IPS-15b (cell line): Measurements from ENCODE around the gene FBH1.
"Not testable (repeated sequence)": the region's sequence is repeated elsewhere in the genome, so short reads cannot be mapped to it uniquely, and the experiment has no call there.

ENCODE experiments used
- H3K27me3 ChIP-seq: one replicate; pipeline ENCODE4 v1.6.1; 2013; ENCODE audit warnings: low read length; ENCODE audit not compliant: control insufficient read depth, insufficient read depth
- H3K36me3 ChIP-seq: one replicate; pipeline ENCODE4 v1.6.1; 2013; ENCODE audit warnings: low read length; ENCODE audit not compliant: control insufficient read depth, insufficient read depth
- H3K4me1 ChIP-seq: one replicate; pipeline ENCODE4 v1.6.1; 2013; ENCODE audit warnings: mild to moderate bottlenecking, low read length; ENCODE audit not compliant: control insufficient read depth, insufficient read depth
- H3K4me3 ChIP-seq: one replicate; pipeline ENCODE4 v1.5.1; 2013; ENCODE audit warnings: low read depth, low read length
- H3K9ac ChIP-seq: one replicate; pipeline ENCODE4 v1.6.1; 2013; ENCODE audit warnings: low read depth, mild to moderate bottlenecking, low read length
- H3K9me3 ChIP-seq: one replicate; pipeline ENCODE4 v1.6.1; 2013; ENCODE audit warnings: mild to moderate bottlenecking, low read length; ENCODE audit not compliant: control insufficient read depth, insufficient read depth

The FBH1 gene

GRCh38 chr10:5896208-5897052, 6.4 kb downstream of the FBH1 start:
- peaks cover 3% of the 10 kb centered on the region for H3K4me1 ChIP-seq
- H3K36me3 ChIP-seq: peaks cover 4% of the 10 kb centered on the region
- H3K9me3 ChIP-seq: no peaks in the 10 kb centered on the region
- H3K4me3 ChIP-seq: no peak overlapping the region
- H3K27me3 ChIP-seq: no peaks in the 10 kb centered on the region
- no peak overlapping the region for H3K9ac ChIP-seq

- Histone ChIP-seq H3K27me3 (no peaks in the 10 kb centered on the region), H3K9ac (no peak overlapping the region), H3K4me1 (peaks cover 3% of the 10 kb centered on the region), H3K36me3 (peaks cover 4% of the 10 kb centered on the region), H3K9me3 (no peaks in the 10 kb centered on the region), H3K4me3 (no peak overlapping the region)
Measured at GRCh38 chr10:5897053-5897340, 7.0 kb downstream of the FBH1 start.

GRCh38 chr10:5897504-5897903, 7.5 kb downstream of the FBH1 start:
- Histone ChIP-seq H3K4me3 (no peak overlapping the region), H3K36me3 (peaks cover 4% of the 10 kb centered on the region)

GRCh38 chr10:5898163-5898562, 8.1 kb downstream of the FBH1 start:
- no peaks in the 10 kb centered on the region for H3K27me3 ChIP-seq
- H3K4me3 ChIP-seq: no peak overlapping the region
- peaks cover 4% of the 10 kb centered on the region for H3K36me3 ChIP-seq
- H3K9me3 ChIP-seq: no peaks in the 10 kb centered on the region
- H3K4me1 ChIP-seq: peaks cover 3% of the 10 kb centered on the region
- H3K9ac ChIP-seq: no peak overlapping the region

More at GRCh38 chr10:5897504-5897903, 7.5 kb downstream of the FBH1 start:
- peaks cover 3% of the 10 kb centered on the region for H3K4me1 ChIP-seq
- H3K9ac ChIP-seq: no peak overlapping the region
- H3K9me3 ChIP-seq: no peaks in the 10 kb centered on the region
- no peaks in the 10 kb centered on the region for H3K27me3 ChIP-seq

- H3K4me3 ChIP-seq: no peak overlapping the region
- no peaks in the 10 kb centered on the region for H3K9me3 ChIP-seq
- H3K36me3 ChIP-seq: no peaks in the 10 kb centered on the region
- peaks cover 3% of the 10 kb centered on the region for H3K4me1 ChIP-seq
- no peak overlapping the region for H3K9ac ChIP-seq
- H3K27me3 ChIP-seq: no peaks in the 10 kb centered on the region
Measured at GRCh38 chr10:5900247-5900646, 10.2 kb downstream of the FBH1 start.

- no peak overlapping the region for H3K9ac ChIP-seq
- no peaks in the 10 kb centered on the region for H3K27me3 ChIP-seq
- no peak overlapping the region for H3K4me3 ChIP-seq
- no peaks in the 10 kb centered on the region for H3K9me3 ChIP-seq
- H3K4me1 ChIP-seq: no peaks in the 10 kb centered on the region
- H3K36me3 ChIP-seq: peaks cover 9% of the 10 kb centered on the region
Measured at GRCh38 chr10:5902511-5903274, 12.7 kb downstream of the FBH1 start.

- H3K4me1 ChIP-seq: no peaks in the 10 kb centered on the region
- no peak overlapping the region for H3K4me3 ChIP-seq
- no peaks in the 10 kb centered on the region for H3K27me3 ChIP-seq
- H3K36me3 ChIP-seq: peaks cover 11% of the 10 kb centered on the region
- H3K9me3 ChIP-seq: no peaks in the 10 kb centered on the region
- H3K9ac ChIP-seq: no peak overlapping the region
Measured at GRCh38 chr10:5903563-5903962, 13.5 kb downstream of the FBH1 start.

- Histone ChIP-seq H3K4me3 (no peak overlapping the region), H3K36me3 (peaks cover 11% of the 10 kb centered on the region), H3K9ac (no peak overlapping the region), H3K27me3 (no peaks in the 10 kb centered on the region), H3K4me1 (no peaks in the 10 kb centered on the region), H3K9me3 (no peaks in the 10 kb centered on the region)
Measured at GRCh38 chr10:5904227-5904626, 14.2 kb downstream of the FBH1 start.

GRCh38 chr10:5905854-5906507, 15.9 kb downstream of the FBH1 start:
- Histone ChIP-seq H3K9ac (no peak overlapping the region), H3K27me3 (no peaks in the 10 kb centered on the region), H3K4me3 (no peak overlapping the region), H3K9me3 (no peaks in the 10 kb centered on the region), H3K36me3 (peaks cover 24% of the 10 kb centered on the region), H3K4me1 (no peaks in the 10 kb centered on the region)

- Histone ChIP-seq H3K27me3 (no peaks in the 10 kb centered on the region), H3K4me1 (no peaks in the 10 kb centered on the region), H3K9ac (no peak overlapping the region), H3K36me3 (peaks cover 26% of the 10 kb centered on the region), H3K9me3 (no peaks in the 10 kb centered on the region), H3K4me3 (no peak overlapping the region)
Measured at GRCh38 chr10:5906651-5907050, 16.6 kb downstream of the FBH1 start.

- not testable (repeated sequence) for H3K9me3 ChIP-seq, H3K27me3 ChIP-seq, H3K4me3 ChIP-seq, H3K9ac ChIP-seq, H3K4me1 ChIP-seq
- H3K36me3 ChIP-seq: peaks cover 33% of the 10 kb centered on the region
Measured at GRCh38 chr10:5908676-5909075, 18.6 kb downstream of the FBH1 start.
